ENCODE results near the gene CHPT1. TPM values are rescaled to one million over a fixed set of nuclear protein-coding genes. Genes with fewer than 3 reads are reported as not detected.

Gene CHPT1
- total and polyA plus RNA-seq, 2 of the 13 experiments (the other 11 are each of a cell fraction or from before 2014, with no cell fraction given), result 117 to 178 TPM

DNA sequence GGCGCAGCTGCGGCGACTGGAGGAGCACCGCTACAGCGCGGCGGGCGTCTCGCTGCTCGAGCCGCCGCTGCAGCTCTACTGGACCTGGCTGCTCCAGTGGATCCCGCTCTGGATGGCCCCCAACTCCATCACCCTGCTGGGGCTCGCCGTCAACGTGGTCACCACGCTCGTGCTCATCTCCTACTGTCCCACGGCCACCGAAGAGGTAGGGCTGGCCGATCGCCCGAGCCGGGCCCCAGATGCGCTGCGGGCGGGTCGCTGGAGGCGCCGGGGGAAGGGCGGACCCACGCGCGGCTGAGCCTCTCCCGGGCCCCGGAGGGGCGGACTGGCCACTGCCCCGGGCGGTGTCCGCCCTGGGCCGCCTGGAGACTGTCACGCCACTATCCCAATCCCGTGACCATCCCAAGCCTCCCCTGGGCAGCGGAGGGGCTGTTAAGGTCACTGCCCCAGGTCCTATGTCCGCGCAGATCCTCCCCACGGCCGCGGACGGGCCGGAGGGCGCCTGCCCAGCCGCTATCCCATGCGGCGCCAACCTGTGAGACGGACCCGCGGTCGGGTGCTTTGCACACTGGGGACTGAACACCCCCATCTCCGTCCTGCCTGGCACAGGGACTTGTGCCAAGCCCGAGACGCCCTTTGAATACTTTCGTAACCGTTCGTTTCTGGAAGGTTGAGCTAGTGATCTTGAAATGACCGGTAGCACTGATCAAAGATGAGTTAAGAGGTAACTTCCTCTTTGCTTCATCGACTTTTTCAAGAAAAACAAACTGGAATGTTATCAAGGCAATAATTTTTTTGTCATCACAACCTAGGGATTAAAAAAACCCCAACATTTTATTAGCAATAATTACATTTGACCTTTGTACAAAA lies 725 bp downstream of the CHPT1 start (continued):
- TF ChIP-seq ZNF292 (CRISPR knock-in tag; IDR thresholded peaks at IDR 0.05; ENCODE audit: borderline replicate concordance, low read depth), result no peak
- TF ChIP-seq REL (CRISPR knock-in tag; conservative IDR thresholded peaks at IDR 0.05), result no peak
- no peak for TF ChIP-seq SMARCC2 (IDR thresholded peaks at IDR 0.05)
- TF ChIP-seq, protein P1, sequence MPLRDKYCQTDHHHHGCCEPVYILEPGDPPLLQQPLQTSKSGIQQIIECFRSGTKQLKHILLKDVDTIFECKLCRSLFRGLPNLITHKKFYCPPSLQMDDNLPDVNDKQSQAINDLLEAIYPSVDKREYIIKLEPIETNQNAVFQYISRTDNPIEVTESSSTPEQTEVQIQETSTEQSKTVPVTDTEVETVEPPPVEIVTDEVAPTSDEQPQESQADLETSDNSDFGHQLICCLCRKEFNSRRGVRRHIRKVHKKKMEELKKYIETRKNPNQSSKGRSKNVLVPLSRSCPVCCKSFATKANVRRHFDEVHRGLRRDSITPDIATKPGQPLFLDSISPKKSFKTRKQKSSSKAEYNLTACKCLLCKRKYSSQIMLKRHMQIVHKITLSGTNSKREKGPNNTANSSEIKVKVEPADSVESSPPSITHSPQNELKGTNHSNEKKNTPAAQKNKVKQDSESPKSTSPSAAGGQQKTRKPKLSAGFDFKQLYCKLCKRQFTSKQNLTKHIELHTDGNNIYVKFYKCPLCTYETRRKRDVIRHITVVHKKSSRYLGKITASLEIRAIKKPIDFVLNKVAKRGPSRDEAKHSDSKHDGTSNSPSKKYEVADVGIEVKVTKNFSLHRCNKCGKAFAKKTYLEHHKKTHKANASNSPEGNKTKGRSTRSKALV (CRISPR knock-in tag; IDR thresholded peaks at IDR 0.05), result no peak
- TF ChIP-seq NFYC (CRISPR knock-in tag; IDR thresholded peaks at IDR 0.05), result no peak
- TF ChIP-seq ZNF782 (CRISPR knock-in tag; IDR thresholded peaks at IDR 0.05; ENCODE audit: borderline replicate concordance), result 0 out of 2 replicates have a peak, but pooled peaks have one; percentile 36
- TF ChIP-seq SOX13 (IDR thresholded peaks at IDR 0.05), result no peak
- no peak for TF ChIP-seq SOX13 (CRISPR knock-in tag; conservative IDR thresholded peaks at IDR 0.05 in 1 of 2, IDR thresholded peaks at IDR 0.05 in 1 of 2)
- TF ChIP-seq, protein P2, sequence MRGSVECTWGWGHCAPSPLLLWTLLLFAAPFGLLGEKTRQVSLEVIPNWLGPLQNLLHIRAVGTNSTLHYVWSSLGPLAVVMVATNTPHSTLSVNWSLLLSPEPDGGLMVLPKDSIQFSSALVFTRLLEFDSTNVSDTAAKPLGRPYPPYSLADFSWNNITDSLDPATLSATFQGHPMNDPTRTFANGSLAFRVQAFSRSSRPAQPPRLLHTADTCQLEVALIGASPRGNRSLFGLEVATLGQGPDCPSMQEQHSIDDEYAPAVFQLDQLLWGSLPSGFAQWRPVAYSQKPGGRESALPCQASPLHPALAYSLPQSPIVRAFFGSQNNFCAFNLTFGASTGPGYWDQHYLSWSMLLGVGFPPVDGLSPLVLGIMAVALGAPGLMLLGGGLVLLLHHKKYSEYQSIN (CRISPR knock-in tag; IDR thresholded peaks at IDR 0.05; ENCODE audit: borderline replicate concordance), result no peak
- TF ChIP-seq, protein P3, sequence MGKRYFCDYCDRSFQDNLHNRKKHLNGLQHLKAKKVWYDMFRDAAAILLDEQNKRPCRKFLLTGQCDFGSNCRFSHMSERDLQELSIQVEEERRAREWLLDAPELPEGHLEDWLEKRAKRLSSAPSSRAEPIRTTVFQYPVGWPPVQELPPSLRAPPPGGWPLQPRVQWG (CRISPR knock-in tag; IDR thresholded peaks at IDR 0.05; ENCODE audit: borderline replicate concordance, low read depth), result no peak
- TF ChIP-seq ZNF550 (CRISPR knock-in tag; IDR thresholded peaks at IDR 0.05; ENCODE audit: borderline replicate concordance), result no peak
- TF ChIP-seq ZNF839 (CRISPR knock-in tag; IDR thresholded peaks at IDR 0.05; ENCODE audit: borderline replicate concordance), result no peak
- no peak for TF ChIP-seq KDM4B (CRISPR knock-in tag; IDR thresholded peaks at IDR 0.05)
- TF ChIP-seq ZNF234 (CRISPR knock-in tag; conservative IDR thresholded peaks at IDR 0.05), result no peak
- no peak for TF ChIP-seq STAG1 (CRISPR knock-in tag; IDR thresholded peaks at IDR 0.05)
- no peak for TF ChIP-seq ZKSCAN1 (IDR thresholded peaks at IDR 0.05; ENCODE audit: low read length)
- TF ChIP-seq, protein P4, sequence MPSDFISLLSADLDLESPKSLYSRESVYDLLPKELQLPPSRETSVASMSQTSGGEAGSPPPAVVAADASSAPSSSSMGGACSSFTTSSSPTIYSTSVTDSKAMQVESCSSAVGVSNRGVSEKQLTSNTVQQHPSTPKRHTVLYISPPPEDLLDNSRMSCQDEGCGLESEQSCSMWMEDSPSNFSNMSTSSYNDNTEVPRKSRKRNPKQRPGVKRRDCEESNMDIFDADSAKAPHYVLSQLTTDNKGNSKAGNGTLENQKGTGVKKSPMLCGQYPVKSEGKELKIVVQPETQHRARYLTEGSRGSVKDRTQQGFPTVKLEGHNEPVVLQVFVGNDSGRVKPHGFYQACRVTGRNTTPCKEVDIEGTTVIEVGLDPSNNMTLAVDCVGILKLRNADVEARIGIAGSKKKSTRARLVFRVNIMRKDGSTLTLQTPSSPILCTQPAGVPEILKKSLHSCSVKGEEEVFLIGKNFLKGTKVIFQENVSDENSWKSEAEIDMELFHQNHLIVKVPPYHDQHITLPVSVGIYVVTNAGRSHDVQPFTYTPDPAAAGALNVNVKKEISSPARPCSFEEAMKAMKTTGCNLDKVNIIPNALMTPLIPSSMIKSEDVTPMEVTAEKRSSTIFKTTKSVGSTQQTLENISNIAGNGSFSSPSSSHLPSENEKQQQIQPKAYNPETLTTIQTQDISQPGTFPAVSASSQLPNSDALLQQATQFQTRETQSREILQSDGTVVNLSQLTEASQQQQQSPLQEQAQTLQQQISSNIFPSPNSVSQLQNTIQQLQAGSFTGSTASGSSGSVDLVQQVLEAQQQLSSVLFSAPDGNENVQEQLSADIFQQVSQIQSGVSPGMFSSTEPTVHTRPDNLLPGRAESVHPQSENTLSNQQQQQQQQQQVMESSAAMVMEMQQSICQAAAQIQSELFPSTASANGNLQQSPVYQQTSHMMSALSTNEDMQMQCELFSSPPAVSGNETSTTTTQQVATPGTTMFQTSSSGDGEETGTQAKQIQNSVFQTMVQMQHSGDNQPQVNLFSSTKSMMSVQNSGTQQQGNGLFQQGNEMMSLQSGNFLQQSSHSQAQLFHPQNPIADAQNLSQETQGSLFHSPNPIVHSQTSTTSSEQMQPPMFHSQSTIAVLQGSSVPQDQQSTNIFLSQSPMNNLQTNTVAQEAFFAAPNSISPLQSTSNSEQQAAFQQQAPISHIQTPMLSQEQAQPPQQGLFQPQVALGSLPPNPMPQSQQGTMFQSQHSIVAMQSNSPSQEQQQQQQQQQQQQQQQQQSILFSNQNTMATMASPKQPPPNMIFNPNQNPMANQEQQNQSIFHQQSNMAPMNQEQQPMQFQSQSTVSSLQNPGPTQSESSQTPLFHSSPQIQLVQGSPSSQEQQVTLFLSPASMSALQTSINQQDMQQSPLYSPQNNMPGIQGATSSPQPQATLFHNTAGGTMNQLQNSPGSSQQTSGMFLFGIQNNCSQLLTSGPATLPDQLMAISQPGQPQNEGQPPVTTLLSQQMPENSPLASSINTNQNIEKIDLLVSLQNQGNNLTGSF (CRISPR knock-in tag; IDR thresholded peaks at IDR 0.05), result no peak
- no peak for TF ChIP-seq SAFB2 (CRISPR knock-in tag; IDR thresholded peaks at IDR 0.05; ENCODE audit: borderline replicate concordance, low read depth)
- TF ChIP-seq ZNF746 (CRISPR knock-in tag; IDR thresholded peaks at IDR 0.05), result no peak; the same call in 1 of the 2 replicates
